ENCODE measurements around the gene PCNA. TPM values are rescaled to one million over a fixed set of nuclear protein-coding genes. Genes with fewer than 3 reads are reported as not detected.

The PCNA gene
- total RNA-seq, 1 donor from 2014 or later, result 60.8 TPM

DNA sequence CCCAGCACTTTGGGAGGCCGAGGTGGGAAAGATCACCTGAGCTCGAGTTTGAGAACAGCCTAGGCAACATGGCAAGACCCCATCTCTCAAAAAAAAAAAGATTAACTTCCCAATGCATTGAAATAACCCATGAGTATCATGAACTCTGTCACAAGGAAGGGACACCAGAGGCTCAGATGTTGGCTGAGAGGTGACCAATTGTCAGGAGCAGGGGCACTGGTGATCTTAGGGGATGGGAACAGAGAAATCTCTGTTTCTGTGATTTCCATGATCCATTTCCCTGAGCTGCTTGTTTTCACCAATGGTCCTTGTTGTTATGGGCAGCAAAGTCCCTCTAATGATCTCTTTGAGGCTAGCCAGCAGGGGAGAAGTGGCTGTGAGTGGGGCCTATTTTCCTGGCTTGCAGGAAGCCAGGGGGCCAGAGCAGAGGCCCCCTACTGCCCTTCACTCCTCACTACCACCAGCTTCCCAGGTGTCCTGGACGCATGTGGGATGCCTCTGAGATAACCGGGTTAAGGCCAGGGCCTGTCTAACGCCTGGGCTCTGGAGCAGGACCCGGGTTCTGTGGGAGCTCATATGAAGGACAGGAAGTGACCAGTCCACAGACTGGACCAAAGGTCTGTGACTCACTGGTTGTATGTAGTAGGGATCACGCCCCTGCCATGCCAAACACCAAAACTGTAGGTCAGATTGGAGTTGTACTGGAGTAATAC lies 54.4 kb downstream of the PCNA start:
- Histone ChIP-seq H3K36me3 (ENCODE audit: control insufficient read depth, insufficient read depth, low read length) (no peaks in the 10 kb centered on the region), H3K27me3 (ENCODE audit: control insufficient read depth, insufficient read depth, low read length) (no peaks in the 10 kb centered on the region)

More for the DNA sequence above, 54.4 kb downstream of the PCNA start:
- H3K4me3 ChIP-seq (ENCODE audit: low read depth, low read length), result no peak overlapping the region
- TF ChIP-seq, protein P1, sequence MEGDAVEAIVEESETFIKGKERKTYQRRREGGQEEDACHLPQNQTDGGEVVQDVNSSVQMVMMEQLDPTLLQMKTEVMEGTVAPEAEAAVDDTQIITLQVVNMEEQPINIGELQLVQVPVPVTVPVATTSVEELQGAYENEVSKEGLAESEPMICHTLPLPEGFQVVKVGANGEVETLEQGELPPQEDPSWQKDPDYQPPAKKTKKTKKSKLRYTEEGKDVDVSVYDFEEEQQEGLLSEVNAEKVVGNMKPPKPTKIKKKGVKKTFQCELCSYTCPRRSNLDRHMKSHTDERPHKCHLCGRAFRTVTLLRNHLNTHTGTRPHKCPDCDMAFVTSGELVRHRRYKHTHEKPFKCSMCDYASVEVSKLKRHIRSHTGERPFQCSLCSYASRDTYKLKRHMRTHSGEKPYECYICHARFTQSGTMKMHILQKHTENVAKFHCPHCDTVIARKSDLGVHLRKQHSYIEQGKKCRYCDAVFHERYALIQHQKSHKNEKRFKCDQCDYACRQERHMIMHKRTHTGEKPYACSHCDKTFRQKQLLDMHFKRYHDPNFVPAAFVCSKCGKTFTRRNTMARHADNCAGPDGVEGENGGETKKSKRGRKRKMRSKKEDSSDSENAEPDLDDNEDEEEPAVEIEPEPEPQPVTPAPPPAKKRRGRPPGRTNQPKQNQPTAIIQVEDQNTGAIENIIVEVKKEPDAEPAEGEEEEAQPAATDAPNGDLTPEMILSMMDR (IDR thresholded peaks at IDR 0.05; ENCODE audit: insufficient read depth, low read length, severe bottlenecking), result no peak
- DNase-seq (ENCODE audit: low read depth) (peak; percentile 9), FAIRE-seq (no peak)

Other genes starting within 250 kb of the PCNA start
- 6.8 and 7.6 TPM in 2 replicates for gene SLC23A2, start 118.4 kb downstream of the PCNA start, total RNA-seq
- 45.5 and 51.6 TPM in 2 replicates for gene TMEM230, start 6.9 kb downstream of the PCNA start, total RNA-seq
- 16.8 and 23.4 TPM in 2 replicates for gene CDS2, start 7.0 kb upstream of the PCNA start, total RNA-seq
- not detected in 2 replicates for gene PROKR2, start 197.0 kb upstream of the PCNA start, total RNA-seq